Activated CD4-positive, alpha-beta T cell treated with anti-CD3 and anti-CD28 coated beads for 48 hours (primary cell): ENCODE measurements around the gene MRPL38.

ENCODE experiments used
- DNase-seq: peaks from one replicate; pipeline ENCODE4 v3.0.0-alpha.2; 2020

MRPL38 gene

GRCh38 chr17:75850928-75851692 is 53.6 kb downstream of the MRPL38 start:
- no peak for DNase-seq

GRCh38 chr17:75849724-75850123 is 55.0 kb downstream of the MRPL38 start:
- no peak for DNase-seq

- DNase-seq, result no peak
Measured at GRCh38 chr17:75849279-75849646, 55.4 kb downstream of the MRPL38 start.
